ENCODE data around the gene TLE6.

GRCh38 chr19:2945575-2946184 lies 31.7 kb upstream of the TLE6 start:
- no peak for TF ChIP-seq POLR2A (IDR thresholded peaks at IDR 0.05; ENCODE audit: low read length)
- no peak for TF ChIP-seq GATA1 (IDR thresholded peaks at IDR 0.05; ENCODE audit: low read depth, low read length)

Data from erythroblast (primary cell).